Ascending aorta (tissue), 2 donors: Measurements from ENCODE around the gene TTLL9. TPM values are rescaled to one million over a fixed set of nuclear protein-coding genes. Genes with fewer than 3 reads are reported as not detected.

Source experiments
- DNase-seq, 2 donors: peaks; one replicate each; pipeline ENCODE4 v3.0.0-alpha.2; 2019; ENCODE audit warnings: low spot score in 2 of 2
- H3K27ac ChIP-seq, 2 donors: fragments of 200-600 bp; sonication (generic); one replicate each; pipeline ENCODE4 v1.5.1; 2016 to 2017; ENCODE audit warnings: mild to moderate bottlenecking in 1 of 2
- H3K27me3 ChIP-seq: fragments of 200-600 bp; sonication (generic); one replicate; pipeline ENCODE4 v1.5.1; 2017
- H3K36me3 ChIP-seq, 2 donors: fragments of 200-600 bp; sonication (generic); one replicate each; pipeline ENCODE4 v1.5.1; 2016
- H3K4me1 ChIP-seq, 2 donors: fragments of 200-600 bp; sonication (generic); one replicate each; pipeline ENCODE4 v1.5.1; 2016 to 2017; ENCODE audit warnings: mild to moderate bottlenecking in 1 of 2
- H3K4me3 ChIP-seq, 2 donors: fragments of 200-600 bp; sonication (generic); one replicate each; pipeline ENCODE4 v1.5.1; 2016 to 2017; ENCODE audit warnings: mild to moderate bottlenecking in 1 of 2
- H3K9me3 ChIP-seq, 2 donors: fragments of 200-600 bp; sonication (generic); one replicate each; pipeline ENCODE4 v1.5.1; 2016
- CTCF ChIP-seq, 3 experiments: fragments of 200-600 bp in 2 of 3; fragments of 450-650 bp in 1 of 3; sonication (generic) in 2 of 3; IDR thresholded peaks; one replicate each; pipeline ENCODE4 v1.5.1; 2016 to 2019; ENCODE audit warnings: antibody characterized with exemption in 3 of 3, mild to moderate bottlenecking in 1 of 3, moderate library complexity in 1 of 3
- intact Hi-C: fragments of 100-400 bp; cut with DNase I; formaldehyde crosslinking; loops from one replicate; pipeline ENCODE4 v1.15.1; 2023
- total RNA-seq: library from RNA; depleted of rRNA; stranded (reverse); fragments of >200 nt; gene quantifications from one replicate; pipeline ENCODE4 v1.1.0, GENCODE V29; 2016

The TTLL9 gene
- total RNA-seq, 1 donor from 2014 or later, result not detected

DNA sequence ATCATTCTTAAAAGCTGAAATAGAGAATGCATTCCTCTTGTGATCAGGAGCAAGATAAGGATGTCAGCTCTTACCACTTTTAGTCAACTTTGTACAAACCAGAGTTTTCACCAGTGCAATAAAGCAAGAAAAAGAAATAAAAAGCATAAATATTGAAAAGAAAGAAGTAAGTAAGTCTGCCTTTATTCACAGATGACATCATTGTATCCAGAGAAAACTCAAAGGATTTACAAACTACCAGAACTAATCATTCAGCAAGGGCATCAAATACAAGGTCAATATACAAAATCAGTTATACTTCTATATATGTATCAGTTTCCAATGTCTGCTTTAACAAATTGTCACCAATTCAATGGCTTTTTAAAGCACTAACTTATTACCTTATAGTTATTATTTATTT lies 13.4 kb downstream of the TTLL9 start:
- H3K27ac ChIP-seq, result no peak overlapping the region
- intact Hi-C loops, result no loop called here

DNA sequence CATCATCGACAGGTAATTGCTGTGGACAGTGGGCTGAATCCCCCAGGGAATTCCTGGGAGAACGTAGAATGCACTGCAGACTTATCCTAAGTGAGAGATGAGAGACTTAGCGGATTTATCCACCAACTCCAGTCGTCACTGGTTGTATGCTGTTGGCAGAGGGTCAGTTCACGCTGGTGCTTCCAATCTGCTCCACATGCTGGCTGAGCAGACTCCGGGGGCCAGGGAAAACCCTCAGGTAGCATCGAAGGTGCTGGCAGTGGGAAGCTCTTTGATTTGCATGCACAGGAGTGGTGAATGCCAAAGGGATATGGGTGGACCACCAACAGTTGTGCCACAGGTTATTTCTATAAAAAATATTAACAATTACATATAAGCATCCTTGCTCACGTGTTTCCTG lies 20.2 kb downstream of the TTLL9 start:
- Histone ChIP-seq H3K9me3 (no peaks in the 10 kb centered on the region), H3K27me3 (no peaks in the 10 kb centered on the region), H3K27ac (no peak overlapping the region), H3K4me1 (no peaks in the 10 kb centered on the region), H3K4me3 (no peak overlapping the region), H3K36me3 (no peaks in the 10 kb centered on the region)
- no peak for DNase-seq
- TF ChIP-seq CTCF (IDR thresholded peaks at IDR 0.05), result no peak
- intact Hi-C loops, result no loop called here

More for the DNA sequence above, 13.4 kb downstream of the TTLL9 start:
- Histone ChIP-seq H3K4me1 (peaks cover 0 to 4% of the 10 kb centered on the region in 2 donors), H3K36me3 (no peaks in the 10 kb centered on the region), H3K27me3 (no peaks in the 10 kb centered on the region), H3K9me3 (no peaks in the 10 kb centered on the region), H3K4me3 (no peak overlapping the region)
- no peak for TF ChIP-seq CTCF (IDR thresholded peaks at IDR 0.05)
- no peak for DNase-seq

GRCh38 chr20:31894980-31895675 lies 24.7 kb downstream of the TTLL9 start:
- Histone ChIP-seq H3K4me3 (no peak overlapping the region), H3K27me3 (no peaks in the 10 kb centered on the region), H3K36me3 (no peaks in the 10 kb centered on the region), H3K9me3 (no peaks in the 10 kb centered on the region), H3K27ac (peak overlapping the region; percentile 36 to 65), H3K4me1 (no peaks in the 10 kb centered on the region)
- intact Hi-C loops, result no loop called here
- DNase-seq, result peak; percentile 44 to 87
- TF ChIP-seq CTCF (IDR thresholded peaks at IDR 0.05), result no peak

- DNase-seq, result no peak
- H3K4me1 ChIP-seq, result no peaks in the 10 kb centered on the region
- intact Hi-C loops, result no loop called here
- no peak for TF ChIP-seq CTCF (IDR thresholded peaks at IDR 0.05)
- no peaks in the 10 kb centered on the region for H3K27me3 ChIP-seq
- no peaks in the 10 kb centered on the region for H3K36me3 ChIP-seq
- H3K9me3 ChIP-seq, result no peaks in the 10 kb centered on the region
- H3K27ac ChIP-seq, result peak overlapping the region in 1 of 2 donors; percentile 65
- H3K4me3 ChIP-seq, result no peak overlapping the region
These were observed 25.6 kb downstream of the TTLL9 start for GRCh38 chr20:31896049-31896448.

- Histone ChIP-seq H3K27ac (no peak overlapping the region), H3K36me3 (no peaks in the 10 kb centered on the region), H3K9me3 (no peaks in the 10 kb centered on the region), H3K27me3 (no peaks in the 10 kb centered on the region), H3K4me3 (no peak overlapping the region), H3K4me1 (no peaks in the 10 kb centered on the region)
- no peak for TF ChIP-seq CTCF (IDR thresholded peaks at IDR 0.05)
- intact Hi-C loops, result no loop called here
- DNase-seq, result no peak
These were observed 27.1 kb downstream of the TTLL9 start for GRCh38 chr20:31897541-31897940.

DNA sequence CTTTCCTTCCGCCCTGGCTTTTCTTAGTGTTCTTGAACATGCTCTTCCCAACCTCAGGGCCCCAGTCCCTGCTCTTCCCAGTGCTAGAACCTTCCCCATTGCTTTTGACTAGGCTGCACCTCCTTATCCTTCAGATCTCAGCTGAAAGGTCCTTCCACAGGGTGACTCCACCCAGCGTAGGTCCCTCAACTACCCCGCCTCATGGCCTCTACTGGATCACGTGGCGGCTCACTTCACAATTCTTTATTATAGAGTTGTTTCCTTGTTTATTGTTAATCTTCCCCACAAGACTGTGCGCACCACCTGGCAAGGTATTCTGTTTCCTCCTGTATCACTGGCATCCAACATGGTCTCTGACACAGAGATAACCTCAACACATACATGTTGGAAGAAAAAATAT lies 31.2 kb downstream of the TTLL9 start:
- no peak overlapping the region for H3K4me3 ChIP-seq
- no peak for TF ChIP-seq CTCF (IDR thresholded peaks at IDR 0.05)
- no peak overlapping the region for H3K27ac ChIP-seq
- no peaks in the 10 kb centered on the region for H3K36me3 ChIP-seq
- no peaks in the 10 kb centered on the region for H3K27me3 ChIP-seq
- H3K4me1 ChIP-seq, result no peaks in the 10 kb centered on the region
- no peaks in the 10 kb centered on the region for H3K9me3 ChIP-seq
- intact Hi-C loops, result no loop called here
- DNase-seq, result no peak
